HL-60/S4 (cell line): Measurements from ENCODE around the gene NPAS2.

ENCODE experiments used
- in situ Hi-C: fragments of 300-500 bp; cut with MboI; formaldehyde crosslinking; loops from 2 replicates; pipeline ENCODE4 v1.14.3; 2022; ENCODE audit warnings: low sequenced_read_pairs

Gene NPAS2

GRCh38 chr2:101002562-101003277 is 182.8 kb downstream of the NPAS2 start:
- in situ Hi-C loops, result loop anchor here (25.0 kb wide), 1 partner anchor 385 kb away; the partner anchor contains the start of gene CREG2

- in situ Hi-C loops, result loop anchor here (25.0 kb wide), 1 partner anchor 384 kb away; the partner anchor contains the start of gene CREG2
Observed at GRCh38 chr2:101003278-101003775, 183.4 kb downstream of the NPAS2 start.

GRCh38 chr2:101004620-101005325 is 184.8 kb downstream of the NPAS2 start:
- in situ Hi-C loops, result loop anchor here (25.0 kb wide), 1 partner anchor 383 kb away; the partner anchor contains the start of gene CREG2

GRCh38 chr2:101006065-101006715 is 186.3 kb downstream of the NPAS2 start:
- in situ Hi-C loops, result loop anchor here (25.0 kb wide), 1 partner anchor 381 kb away; the partner anchor contains the start of gene CREG2

GRCh38 chr2:101007415-101008345 is 187.7 kb downstream of the NPAS2 start:
- in situ Hi-C loops, result loop anchor here (25.0 kb wide), 1 partner anchor 380 kb away; the partner anchor contains the start of gene CREG2

GRCh38 chr2:101011152-101011551 is 191.2 kb downstream of the NPAS2 start:
- in situ Hi-C loops, result loop anchor here (25.0 kb wide), 1 partner anchor 376 kb away; the partner anchor contains the start of gene CREG2

GRCh38 chr2:101012054-101012705 is 192.2 kb downstream of the NPAS2 start:
- in situ Hi-C loops, result loop anchor here (25.0 kb wide), 1 partner anchor 375 kb away; the partner anchor contains the start of gene CREG2

- in situ Hi-C loops, result loop anchor here (25.0 kb wide), 1 partner anchor 375 kb away; the partner anchor contains the start of gene CREG2
Observed at GRCh38 chr2:101012706-101013181, 192.8 kb downstream of the NPAS2 start.

- in situ Hi-C loops, result loop anchor here (25.0 kb wide), 1 partner anchor 373 kb away; the partner anchor contains the start of gene CREG2
Observed at GRCh38 chr2:101014264-101014857, 194.4 kb downstream of the NPAS2 start.

GRCh38 chr2:101017371-101017770 is 197.4 kb downstream of the NPAS2 start:
- in situ Hi-C loops, result loop anchor here (25.0 kb wide), 1 partner anchor 370 kb away; the partner anchor contains the start of gene CREG2

- in situ Hi-C loops, result loop anchor here (25.0 kb wide), 1 partner anchor 368 kb away; the partner anchor contains the start of gene CREG2
Observed at GRCh38 chr2:101018934-101019333, 199.0 kb downstream of the NPAS2 start.

GRCh38 chr2:101022221-101022620 is 202.3 kb downstream of the NPAS2 start:
- in situ Hi-C loops, result loop anchor here (10.0 to 25.0 kb wide), 2 partner anchors 133 to 365 kb away; partner anchors contain the start of genes CREG2 and TBC1D8

- in situ Hi-C loops, result loop anchor here (10.0 to 25.0 kb wide), 2 partner anchors 131 to 364 kb away; partner anchors contain the start of genes CREG2 and TBC1D8
Observed at GRCh38 chr2:101023327-101024107, 203.6 kb downstream of the NPAS2 start.

- in situ Hi-C loops, result loop anchor here (10.0 kb wide), 1 partner anchor 129 kb away; the partner anchor contains the start of gene TBC1D8
Observed at GRCh38 chr2:101025561-101025960, 205.6 kb downstream of the NPAS2 start.

GRCh38 chr2:101026253-101026701 is 206.3 kb downstream of the NPAS2 start:
- in situ Hi-C loops, result loop anchor here (10.0 kb wide), 1 partner anchor 129 kb away; the partner anchor contains the start of gene TBC1D8

GRCh38 chr2:101026923-101027469 is 207.1 kb downstream of the NPAS2 start:
- in situ Hi-C loops, result loop anchor here (10.0 kb wide), 1 partner anchor 128 kb away; the partner anchor contains the start of gene TBC1D8

- in situ Hi-C loops, result loop anchor here (10.0 kb wide), 1 partner anchor 127 kb away; the partner anchor contains the start of gene TBC1D8
Observed at GRCh38 chr2:101027852-101028251, 207.9 kb downstream of the NPAS2 start.
